B cell (primary cell): ENCODE data around the gene CSMD2. TPM values are rescaled to one million over a fixed set of nuclear protein-coding genes. Genes with fewer than 3 reads are reported as not detected.

Experiments
- ATAC-seq: fragments of 200-7000 bp; cut with Tn5 transposase; one replicate; pipeline ENCODE4 v1.10.0; 2021; ENCODE audit warnings: low read depth, mild to moderate bottlenecking, moderate number of reproducible peaks, moderate library complexity
- CTCF ChIA-PET: fragments of 350-600 bp; sonication (Branson Sonifier 250); formaldehyde crosslinking; loops from one replicate; lab custom pipeline; 2021; ENCODE audit warnings: antibody characterized with exemption, inconsistent platforms; lab: Charles Lee
- POLR2A ChIA-PET: fragments of 350-600 bp; sonication (Branson Sonifier 250); formaldehyde crosslinking; loops from one replicate; lab custom pipeline; 2021; ENCODE audit warnings: antibody characterized with exemption; lab: Charles Lee
- DNase-seq: peaks from one replicate; pipeline ENCODE4 v3.0.0; 2013
- H2AFZ ChIP-seq: 2 replicates; pipeline ENCODE4 v1.6.1; 2012; ENCODE audit warnings: mild to moderate bottlenecking, low read depth, low read length; ENCODE audit not compliant: insufficient read depth, poor library complexity, severe bottlenecking
- H3K27ac ChIP-seq, 2 donors: 1 replicate in 1 of 2; 2 replicates in 1 of 2; pipeline ENCODE4 v1.5.1; 2012 to 2013; ENCODE audit warnings: low read length in 2 of 2, mild to moderate bottlenecking in 2 of 2, moderate library complexity in 1 of 2
- H3K27me3 ChIP-seq, 4 experiments: fragments of 200-600 bp in 1 of 4; sonication (generic) in 1 of 4; replicated peaks in 1 of 4; 1 replicate in 2 of 4; 2 replicates in 2 of 4; pipeline versions ENCODE4 v1.6.1 to v1.7.0; 2013 to 2016; ENCODE audit warnings: low read length in 3 of 4, mild to moderate bottlenecking in 2 of 4, mixed read lengths in 1 of 4, moderate library complexity in 1 of 4; ENCODE audit not compliant: insufficient read depth in 4 of 4, control insufficient read depth in 3 of 4; ENCODE audit errors: control extremely low read depth in 1 of 4
- H3K36me3 ChIP-seq, 2 experiments: replicated peaks in 1 of 2; 1 replicate in 1 of 2; 2 replicates in 1 of 2; pipeline versions ENCODE4 v1.6.1 to v1.7.1; 2013; ENCODE audit warnings: low read length in 1 of 2; ENCODE audit not compliant: insufficient read depth in 2 of 2, control insufficient read depth in 1 of 2; ENCODE audit errors: control extremely low read depth in 1 of 2, extremely low read depth in 1 of 2
- H3K4me1 ChIP-seq, 2 donors: fragments of 200-600 bp in 1 of 2; sonication (generic) in 1 of 2; 1 replicate in 1 of 2; 2 replicates in 1 of 2; pipeline versions ENCODE4 v1.5.1 to v1.6.1; 2013 to 2017; ENCODE audit warnings: low read length in 2 of 2; ENCODE audit not compliant: control insufficient read depth in 2 of 2, insufficient read depth in 2 of 2
- H3K4me2 ChIP-seq: replicated peaks from 2 replicates; pipeline ENCODE3; 2012; ENCODE audit warnings: mild to moderate bottlenecking, low read depth, low read length; ENCODE audit not compliant: poor library complexity, severe bottlenecking
- H3K4me3 ChIP-seq, 5 experiments: fragments of 200-600 bp in 1 of 5; sonication (generic) in 1 of 5; 1 replicate in 3 of 5; 2 replicates in 2 of 5; pipeline versions ENCODE4 v1.5.1 to v1.7.0; 2011 to 2016; ENCODE audit warnings: low read length in 4 of 5, mild to moderate bottlenecking in 4 of 5, low read depth in 2 of 5, control low read depth in 1 of 5, moderate library complexity in 1 of 5; ENCODE audit not compliant: insufficient read depth in 1 of 5; ENCODE audit errors: control extremely low read depth in 1 of 5, extremely low read depth in 1 of 5
- H3K79me2 ChIP-seq: fragments of 200-600 bp; sonication (generic); one replicate; pipeline ENCODE4 v1.6.0; 2016; ENCODE audit warnings: low read length; ENCODE audit not compliant: control insufficient read depth, insufficient read depth
- H3K9ac ChIP-seq: fragments of 200-600 bp; sonication (generic); 2 replicates; pipeline ENCODE4 v1.6.1; 2017; ENCODE audit warnings: mild to moderate bottlenecking, low read length, moderate library complexity
- H3K9me3 ChIP-seq, 3 donors: one replicate each; pipeline versions ENCODE4 v1.6.1 to v1.7.1; 2013; ENCODE audit warnings: low read length in 2 of 3; ENCODE audit not compliant: control insufficient read depth in 2 of 3, insufficient read depth in 1 of 3; ENCODE audit errors: control extremely low read depth in 1 of 3
- H4K20me1 ChIP-seq: 2 replicates; pipeline ENCODE4 v1.6.0; 2012; ENCODE audit warnings: mild to moderate bottlenecking, low read length; ENCODE audit not compliant: insufficient read depth, control insufficient read depth, poor library complexity, severe bottlenecking
- H3K27ac Mint-ChIP-seq: one replicate; pipeline ENCODE4 v1.8.0; 2021; ENCODE audit warnings: mixed read lengths
- H3K27me3 Mint-ChIP-seq: one replicate; pipeline ENCODE4 v1.8.0; 2021; ENCODE audit warnings: mixed read lengths
- H3K4me1 Mint-ChIP-seq: one replicate; pipeline ENCODE4 v1.8.0; 2021; ENCODE audit warnings: mixed read lengths
- H3K4me3 Mint-ChIP-seq: one replicate; pipeline ENCODE4 v1.8.0; 2021; ENCODE audit warnings: mixed read lengths
- H3K9me3 Mint-ChIP-seq: one replicate; pipeline ENCODE4 v1.8.0; 2022; ENCODE audit warnings: mixed read lengths; ENCODE audit not compliant: insufficient read depth
- CTCF ChIP-seq: fragments of 200-600 bp; IDR thresholded peaks from one replicate; pipeline ENCODE4 v1.8.0; 2022; ENCODE audit warnings: antibody characterized with exemption, mild to moderate bottlenecking
- EZH2 ChIP-seq: IDR thresholded peaks from 2 replicates; pipeline ENCODE4 v1.6.1; 2012; ENCODE audit warnings: borderline replicate concordance, low read depth, mild to moderate bottlenecking, moderate library complexity, low read length; ENCODE audit not compliant: insufficient read depth, poor library complexity, severe bottlenecking
- WGBS: methylation state at CpG from one replicate; pipeline ENCODE4 v1.1.5; 2013; ENCODE audit warnings: missing lambda C conversion rate; ENCODE audit not compliant: insufficient coverage; 5-methylcytosine and 5-hydroxymethylcytosine counted together
- intact Hi-C: fragments of 100-400 bp; cut with micrococcal nuclease; formaldehyde crosslinking; loops from one replicate; pipeline ENCODE4 v1.10.0; 2022
- polyA plus RNA-seq: library from polyadenylated mRNA; depleted of rRNA; stranded (reverse); fragments of >200 nt; gene quantifications from 2 replicates; pipeline ENCODE4 v1.2.3, GENCODE V29; 2012
- total RNA-seq, 2 donors: library from RNA; stranded (reverse); fragments of 120-200 nt in 1 of 2; gene quantifications; 1 replicate in 1 of 2; 2 replicates in 1 of 2; pipeline versions ENCODE4 v1.2.3 to v1.2.4, GENCODE V29; 2013 to 2022

CSMD2 gene
- total and polyA plus RNA-seq, 2 donors (not counting 1 experiment from before 2014, with no cell fraction given) = not detected

GRCh38 chr1:33828654-33829053 lies 336.4 kb downstream of the CSMD2 start:
- TF ChIP-seq EZH2 = no peak
- TF ChIP-seq CTCF = no peak
- H2AFZ ChIP-seq = no peak overlapping the region
- no peak overlapping the region for H3K9ac ChIP-seq
- no peak for DNase-seq
- no peak overlapping the region for H3K4me3 ChIP-seq
- intact Hi-C loops = no loop called here
- Mint-ChIP-seq H3K9me3 (peaks cover 5% of the 10 kb centered on the region), H3K27ac (no peak overlapping the region), H3K4me1 (no peaks in the 10 kb centered on the region), H3K4me3 (no peak overlapping the region), H3K27me3 (peaks cover 8% of the 10 kb centered on the region)
- CTCF ChIA-PET = no interaction called here
- H4K20me1 ChIP-seq = no peaks in the 10 kb centered on the region
- no peaks in the 10 kb centered on the region for H3K4me1 ChIP-seq
- no peak overlapping the region for H3K27ac ChIP-seq
- H3K9me3 ChIP-seq = peaks cover 0 to 8% (median 0%) of the 10 kb centered on the region in 3 donors
- no peak for ATAC-seq
- no peaks in the 10 kb centered on the region for H3K27me3 ChIP-seq
- H3K4me2 ChIP-seq = no peak overlapping the region
- H3K79me2 ChIP-seq = no peaks in the 10 kb centered on the region
- no peaks in the 10 kb centered on the region for H3K36me3 ChIP-seq
- WGBS = 90% methylated on average over 2 of the region's 5 CpGs
- POLR2A ChIA-PET = no interaction called here

GRCh38 chr1:33828059-33828458 lies 337.0 kb downstream of the CSMD2 start:
- no peak overlapping the region for H3K4me3 Mint-ChIP-seq
- TF ChIP-seq EZH2 (no peak), CTCF (no peak)
- peaks cover 5% of the 10 kb centered on the region for H3K9me3 Mint-ChIP-seq
- DNase-seq (no peak), ATAC-seq (no peak)
- Histone ChIP-seq H3K27ac (no peak overlapping the region), H3K9me3 (peaks cover 0 to 8% (median 0%) of the 10 kb centered on the region in 3 donors), H3K9ac (no peak overlapping the region), H3K4me1 (no peaks in the 10 kb centered on the region), H3K4me3 (no peak overlapping the region), H3K36me3 (no peaks in the 10 kb centered on the region), H3K79me2 (no peaks in the 10 kb centered on the region), H3K4me2 (no peak overlapping the region), H3K27me3 (no peaks in the 10 kb centered on the region), H4K20me1 (no peaks in the 10 kb centered on the region), H2AFZ (no peak overlapping the region)
- CTCF ChIA-PET = no interaction called here
- 62% methylated on average over 4 of the region's 5 CpGs for WGBS
- no peak overlapping the region for H3K27ac Mint-ChIP-seq
- POLR2A ChIA-PET = no interaction called here
- no peaks in the 10 kb centered on the region for H3K4me1 Mint-ChIP-seq
- intact Hi-C loops = no loop called here
- H3K27me3 Mint-ChIP-seq = peaks cover 8% of the 10 kb centered on the region
